ENCODE data around the gene PTPRR. TPM values are rescaled to one million over a fixed set of nuclear protein-coding genes. Genes with fewer than 3 reads are reported as not detected.

Gene PTPRR
- total RNA-seq, 1 experiment from 2014 or later, result 0.46 TPM

DNA sequence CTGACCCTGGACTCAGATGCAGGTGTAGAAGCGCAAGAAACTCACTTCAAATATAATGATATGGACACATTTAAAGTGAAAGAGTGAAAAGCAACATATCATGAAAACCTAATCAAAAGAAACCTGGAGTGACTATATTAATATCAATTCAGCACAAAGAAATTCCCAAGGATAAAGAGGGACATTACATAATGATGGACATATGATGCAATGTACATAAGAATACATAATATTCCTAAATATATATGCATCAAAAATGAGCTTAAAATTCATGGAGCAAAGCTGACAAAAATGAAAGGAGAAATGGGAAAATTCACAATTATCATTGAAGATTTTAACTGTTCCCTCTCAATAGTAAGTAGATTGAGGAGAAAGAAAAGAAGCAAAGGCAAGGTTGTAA lies 24.6 kb downstream of the PTPRR start (continued):
- TF ChIP-seq ERG (CRISPR knock-in tag; IDR thresholded peaks at IDR 0.05) (no peak), NFYB (CRISPR knock-in tag; conservative IDR thresholded peaks at IDR 0.05; ENCODE audit: low read depth) (no peak), NFE2L1 (CRISPR knock-in tag; IDR thresholded peaks at IDR 0.05) (no peak), ELF4 (CRISPR knock-in tag; IDR thresholded peaks at IDR 0.05; ENCODE audit: low read depth) (no peak), ATF1 (CRISPR knock-in tag; IDR thresholded peaks at IDR 0.05) (no peak)

DNA sequence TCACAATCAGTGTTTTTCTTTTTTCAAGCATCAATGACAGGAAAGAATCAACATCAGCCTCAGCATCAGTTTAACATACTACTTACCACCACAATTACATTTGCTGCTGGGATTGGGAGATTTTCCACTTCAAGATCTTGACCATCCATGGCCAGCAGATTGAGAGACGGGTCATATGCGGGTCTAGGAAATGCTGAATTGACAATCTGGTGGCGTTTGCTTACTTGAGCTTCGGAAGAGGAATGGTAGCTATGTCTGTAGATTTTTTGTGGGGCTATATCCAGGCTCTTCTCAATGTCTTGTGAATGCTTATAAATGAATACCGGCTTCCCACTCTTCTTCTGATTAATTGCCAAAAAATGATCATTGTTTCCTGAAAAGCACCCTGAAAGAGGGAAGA lies 27.9 kb downstream of the PTPRR start:
- TF ChIP-seq NR3C1 (CRISPR knock-in tag; conservative IDR thresholded peaks at IDR 0.05; ENCODE audit: low read depth) (no peak), ZNF121 (CRISPR knock-in tag; IDR thresholded peaks at IDR 0.05) (no peak), ETV6 (CRISPR knock-in tag; IDR thresholded peaks at IDR 0.05) (no peak), ESRRA (CRISPR knock-in tag; IDR thresholded peaks at IDR 0.05; ENCODE audit: borderline replicate concordance) (no peak), SMAD4 (CRISPR knock-in tag; IDR thresholded peaks at IDR 0.05) (no peak), HMGA2 (CRISPR knock-in tag; IDR thresholded peaks at IDR 0.05) (no peak), MYBL2 (CRISPR knock-in tag; IDR thresholded peaks at IDR 0.05) (no peak), ZNF423 (CRISPR knock-in tag; IDR thresholded peaks at IDR 0.05) (no peak), ZBTB21 (CRISPR knock-in tag; IDR thresholded peaks at IDR 0.05; ENCODE audit: borderline replicate concordance) (no peak), ZNF671 (CRISPR knock-in tag; IDR thresholded peaks at IDR 0.05) (no peak), FOXK1 (CRISPR knock-in tag; IDR thresholded peaks at IDR 0.05) (no peak)
- TF ChIP-seq, protein P1, sequence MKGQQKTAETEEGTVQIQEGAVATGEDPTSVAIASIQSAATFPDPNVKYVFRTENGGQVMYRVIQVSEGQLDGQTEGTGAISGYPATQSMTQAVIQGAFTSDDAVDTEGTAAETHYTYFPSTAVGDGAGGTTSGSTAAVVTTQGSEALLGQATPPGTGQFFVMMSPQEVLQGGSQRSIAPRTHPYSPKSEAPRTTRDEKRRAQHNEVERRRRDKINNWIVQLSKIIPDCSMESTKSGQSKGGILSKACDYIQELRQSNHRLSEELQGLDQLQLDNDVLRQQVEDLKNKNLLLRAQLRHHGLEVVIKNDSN (CRISPR knock-in tag; IDR thresholded peaks at IDR 0.05), result no peak
- TF ChIP-seq, protein P2, sequence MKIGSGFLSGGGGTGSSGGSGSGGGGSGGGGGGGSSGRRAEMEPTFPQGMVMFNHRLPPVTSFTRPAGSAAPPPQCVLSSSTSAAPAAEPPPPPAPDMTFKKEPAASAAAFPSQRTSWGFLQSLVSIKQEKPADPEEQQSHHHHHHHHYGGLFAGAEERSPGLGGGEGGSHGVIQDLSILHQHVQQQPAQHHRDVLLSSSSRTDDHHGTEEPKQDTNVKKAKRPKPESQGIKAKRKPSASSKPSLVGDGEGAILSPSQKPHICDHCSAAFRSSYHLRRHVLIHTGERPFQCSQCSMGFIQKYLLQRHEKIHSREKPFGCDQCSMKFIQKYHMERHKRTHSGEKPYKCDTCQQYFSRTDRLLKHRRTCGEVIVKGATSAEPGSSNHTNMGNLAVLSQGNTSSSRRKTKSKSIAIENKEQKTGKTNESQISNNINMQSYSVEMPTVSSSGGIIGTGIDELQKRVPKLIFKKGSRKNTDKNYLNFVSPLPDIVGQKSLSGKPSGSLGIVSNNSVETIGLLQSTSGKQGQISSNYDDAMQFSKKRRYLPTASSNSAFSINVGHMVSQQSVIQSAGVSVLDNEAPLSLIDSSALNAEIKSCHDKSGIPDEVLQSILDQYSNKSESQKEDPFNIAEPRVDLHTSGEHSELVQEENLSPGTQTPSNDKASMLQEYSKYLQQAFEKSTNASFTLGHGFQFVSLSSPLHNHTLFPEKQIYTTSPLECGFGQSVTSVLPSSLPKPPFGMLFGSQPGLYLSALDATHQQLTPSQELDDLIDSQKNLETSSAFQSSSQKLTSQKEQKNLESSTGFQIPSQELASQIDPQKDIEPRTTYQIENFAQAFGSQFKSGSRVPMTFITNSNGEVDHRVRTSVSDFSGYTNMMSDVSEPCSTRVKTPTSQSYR (CRISPR knock-in tag; IDR thresholded peaks at IDR 0.05), result no peak
- no peak overlapping the region for H3K4me3 Mint-ChIP-seq
- H3K27me3 Mint-ChIP-seq (ENCODE audit: low read depth), result peaks cover 3% of the 10 kb centered on the region; the same call in 1 of the 2 replicates
- ChIA-PET CTCF (no interaction called here), POLR2A (no interaction called here)
- peaks cover 7% of the 10 kb centered on the region for H3K9me3 Mint-ChIP-seq
- no peak overlapping the region for H3K27ac Mint-ChIP-seq
- DNase-seq (ENCODE audit: low spot score) (no peak), ATAC-seq (no peak)
- no peaks in the 10 kb centered on the region for H3K36me3 Mint-ChIP-seq
- H3K4me1 Mint-ChIP-seq, result no peaks in the 10 kb centered on the region

GRCh38 chr12:70890895-70891832 lies 29.4 kb downstream of the PTPRR start:
- ChIA-PET CTCF (no interaction called here), POLR2A (no interaction called here)
- Mint-ChIP-seq H3K36me3 (no peaks in the 10 kb centered on the region), H3K27ac (no peak overlapping the region), H3K4me1 (no peaks in the 10 kb centered on the region), H3K9me3 (peaks cover 3% of the 10 kb centered on the region), H3K27me3 (ENCODE audit: low read depth) (peaks cover 3% of the 10 kb centered on the region; the same call in 1 of the 2 replicates), H3K4me3 (no peak overlapping the region)
- no peak for ATAC-seq
- no peak for DNase-seq (ENCODE audit: low spot score)
- TF ChIP-seq ZNF138 (CRISPR knock-in tag; conservative IDR thresholded peaks at IDR 0.05), result no peak
- no peak for TF ChIP-seq ELF4 (CRISPR knock-in tag; IDR thresholded peaks at IDR 0.05; ENCODE audit: low read depth)
- TF ChIP-seq, protein P2 (CRISPR knock-in tag; IDR thresholded peaks at IDR 0.05), result no peak
- TF ChIP-seq, protein P1 (CRISPR knock-in tag; IDR thresholded peaks at IDR 0.05), result no peak
- TF ChIP-seq, protein P3, sequence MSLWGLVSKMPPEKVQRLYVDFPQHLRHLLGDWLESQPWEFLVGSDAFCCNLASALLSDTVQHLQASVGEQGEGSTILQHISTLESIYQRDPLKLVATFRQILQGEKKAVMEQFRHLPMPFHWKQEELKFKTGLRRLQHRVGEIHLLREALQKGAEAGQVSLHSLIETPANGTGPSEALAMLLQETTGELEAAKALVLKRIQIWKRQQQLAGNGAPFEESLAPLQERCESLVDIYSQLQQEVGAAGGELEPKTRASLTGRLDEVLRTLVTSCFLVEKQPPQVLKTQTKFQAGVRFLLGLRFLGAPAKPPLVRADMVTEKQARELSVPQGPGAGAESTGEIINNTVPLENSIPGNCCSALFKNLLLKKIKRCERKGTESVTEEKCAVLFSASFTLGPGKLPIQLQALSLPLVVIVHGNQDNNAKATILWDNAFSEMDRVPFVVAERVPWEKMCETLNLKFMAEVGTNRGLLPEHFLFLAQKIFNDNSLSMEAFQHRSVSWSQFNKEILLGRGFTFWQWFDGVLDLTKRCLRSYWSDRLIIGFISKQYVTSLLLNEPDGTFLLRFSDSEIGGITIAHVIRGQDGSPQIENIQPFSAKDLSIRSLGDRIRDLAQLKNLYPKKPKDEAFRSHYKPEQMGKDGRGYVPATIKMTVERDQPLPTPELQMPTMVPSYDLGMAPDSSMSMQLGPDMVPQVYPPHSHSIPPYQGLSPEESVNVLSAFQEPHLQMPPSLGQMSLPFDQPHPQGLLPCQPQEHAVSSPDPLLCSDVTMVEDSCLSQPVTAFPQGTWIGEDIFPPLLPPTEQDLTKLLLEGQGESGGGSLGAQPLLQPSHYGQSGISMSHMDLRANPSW (CRISPR knock-in tag; conservative IDR thresholded peaks at IDR 0.05; ENCODE audit: low read depth), result no peak

Data from WTC11 (cell line).